HL-60 (cell line): ENCODE measurements around the gene ANXA11.

Experiments
- DNase-seq, 2 experiments: peaks; one replicate each; pipeline ENCODE4 v3.0.0-alpha.2; 2010 to 2020; ENCODE audit warnings: low read depth in 1 of 2, low spot score in 1 of 2
- H3K27ac ChIP-seq: fragments of 250-450 bp; sonication (Bioruptor Pico); replicated peaks from 2 replicates; pipeline ENCODE4 v1.5.1; 2020; ENCODE audit warnings: mild to moderate bottlenecking, moderate library complexity
- H3K27me3 ChIP-seq: fragments of 250-450 bp; sonication (Bioruptor Pico); 2 replicates; pipeline ENCODE4 v1.5.1; 2021; ENCODE audit warnings: mild to moderate bottlenecking, moderate library complexity; ENCODE audit not compliant: insufficient read depth, poor library complexity, severe bottlenecking
- H3K4me3 ChIP-seq: replicated peaks from 2 replicates; pipeline ENCODE4 v1.5.1; 2011; ENCODE audit warnings: mild to moderate bottlenecking, control low read depth, low read length; ENCODE audit not compliant: insufficient read depth
- GABPA ChIP-seq: IDR thresholded peaks from 2 replicates; pipeline ENCODE4 v1.6.1; 2012; ENCODE audit warnings: low read depth
- POLR2AphosphoS5 ChIP-seq: IDR thresholded peaks from 2 replicates; pipeline ENCODE4 v1.6.1; 2012; ENCODE audit warnings: low read depth
- SPI1 ChIP-seq: IDR thresholded peaks from 2 replicates; pipeline ENCODE4 v1.6.1; 2012; ENCODE audit warnings: low read depth, mild to moderate bottlenecking, borderline replicate concordance
- TF ChIP-seq, protein P1 (sequence below): IDR thresholded peaks from 2 replicates; pipeline ENCODE4 v1.6.1; 2012; ENCODE audit warnings: low read depth; ENCODE audit not compliant: insufficient replicate concordance
- TF ChIP-seq, protein P2 (sequence below): IDR thresholded peaks from one replicate; pipeline ENCODE4 v1.5.1; 2011; ENCODE audit warnings: low read length, control low read depth, inconsistent platforms; ENCODE audit not compliant: insufficient read depth

The ANXA11 gene

DNA sequence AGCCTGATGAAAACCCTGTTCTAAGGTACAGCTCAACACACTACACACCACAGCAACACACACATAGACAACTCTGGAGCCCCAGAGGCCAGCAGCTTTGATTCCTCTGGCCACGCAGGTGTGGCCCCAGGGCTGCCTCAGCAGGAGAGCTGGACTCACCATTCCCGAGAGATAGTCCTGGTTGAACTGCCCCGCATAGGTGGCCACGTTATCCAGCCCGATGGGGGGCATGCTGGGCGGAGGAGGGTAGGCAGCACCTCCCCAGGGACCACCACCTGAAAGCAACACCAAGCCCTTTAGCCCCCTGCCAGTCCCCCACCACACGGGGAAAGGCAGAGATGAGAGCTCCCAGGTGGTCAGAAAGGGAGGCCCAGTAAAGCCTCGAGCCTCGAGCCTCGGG lies 34.7 kb downstream of the ANXA11 start:
- TF ChIP-seq, protein P1, sequence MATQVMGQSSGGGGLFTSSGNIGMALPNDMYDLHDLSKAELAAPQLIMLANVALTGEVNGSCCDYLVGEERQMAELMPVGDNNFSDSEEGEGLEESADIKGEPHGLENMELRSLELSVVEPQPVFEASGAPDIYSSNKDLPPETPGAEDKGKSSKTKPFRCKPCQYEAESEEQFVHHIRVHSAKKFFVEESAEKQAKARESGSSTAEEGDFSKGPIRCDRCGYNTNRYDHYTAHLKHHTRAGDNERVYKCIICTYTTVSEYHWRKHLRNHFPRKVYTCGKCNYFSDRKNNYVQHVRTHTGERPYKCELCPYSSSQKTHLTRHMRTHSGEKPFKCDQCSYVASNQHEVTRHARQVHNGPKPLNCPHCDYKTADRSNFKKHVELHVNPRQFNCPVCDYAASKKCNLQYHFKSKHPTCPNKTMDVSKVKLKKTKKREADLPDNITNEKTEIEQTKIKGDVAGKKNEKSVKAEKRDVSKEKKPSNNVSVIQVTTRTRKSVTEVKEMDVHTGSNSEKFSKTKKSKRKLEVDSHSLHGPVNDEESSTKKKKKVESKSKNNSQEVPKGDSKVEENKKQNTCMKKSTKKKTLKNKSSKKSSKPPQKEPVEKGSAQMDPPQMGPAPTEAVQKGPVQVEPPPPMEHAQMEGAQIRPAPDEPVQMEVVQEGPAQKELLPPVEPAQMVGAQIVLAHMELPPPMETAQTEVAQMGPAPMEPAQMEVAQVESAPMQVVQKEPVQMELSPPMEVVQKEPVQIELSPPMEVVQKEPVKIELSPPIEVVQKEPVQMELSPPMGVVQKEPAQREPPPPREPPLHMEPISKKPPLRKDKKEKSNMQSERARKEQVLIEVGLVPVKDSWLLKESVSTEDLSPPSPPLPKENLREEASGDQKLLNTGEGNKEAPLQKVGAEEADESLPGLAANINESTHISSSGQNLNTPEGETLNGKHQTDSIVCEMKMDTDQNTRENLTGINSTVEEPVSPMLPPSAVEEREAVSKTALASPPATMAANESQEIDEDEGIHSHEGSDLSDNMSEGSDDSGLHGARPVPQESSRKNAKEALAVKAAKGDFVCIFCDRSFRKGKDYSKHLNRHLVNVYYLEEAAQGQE, result no peak

DNA sequence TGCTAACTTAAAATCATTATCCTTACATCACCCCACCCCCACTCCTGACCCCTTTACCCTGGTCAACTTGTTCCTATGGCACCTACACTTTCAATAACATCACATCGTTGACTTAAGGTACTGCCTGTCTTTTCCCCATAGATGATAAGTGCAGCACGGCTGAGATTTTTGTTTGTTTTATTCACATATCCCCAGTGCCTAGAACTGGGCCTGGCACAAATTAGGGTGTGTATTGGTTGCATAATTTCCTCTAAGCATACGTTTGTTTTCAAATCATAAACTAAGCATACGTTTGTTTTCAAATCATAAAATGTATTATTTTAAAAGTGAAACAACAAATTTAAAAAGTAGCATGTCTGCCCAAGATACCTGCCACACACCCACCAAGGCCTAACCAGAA lies 35.3 kb downstream of the ANXA11 start:
- TF ChIP-seq POLR2AphosphoS5, result no peak
- TF ChIP-seq GABPA, result no peak
- TF ChIP-seq, protein P2, sequence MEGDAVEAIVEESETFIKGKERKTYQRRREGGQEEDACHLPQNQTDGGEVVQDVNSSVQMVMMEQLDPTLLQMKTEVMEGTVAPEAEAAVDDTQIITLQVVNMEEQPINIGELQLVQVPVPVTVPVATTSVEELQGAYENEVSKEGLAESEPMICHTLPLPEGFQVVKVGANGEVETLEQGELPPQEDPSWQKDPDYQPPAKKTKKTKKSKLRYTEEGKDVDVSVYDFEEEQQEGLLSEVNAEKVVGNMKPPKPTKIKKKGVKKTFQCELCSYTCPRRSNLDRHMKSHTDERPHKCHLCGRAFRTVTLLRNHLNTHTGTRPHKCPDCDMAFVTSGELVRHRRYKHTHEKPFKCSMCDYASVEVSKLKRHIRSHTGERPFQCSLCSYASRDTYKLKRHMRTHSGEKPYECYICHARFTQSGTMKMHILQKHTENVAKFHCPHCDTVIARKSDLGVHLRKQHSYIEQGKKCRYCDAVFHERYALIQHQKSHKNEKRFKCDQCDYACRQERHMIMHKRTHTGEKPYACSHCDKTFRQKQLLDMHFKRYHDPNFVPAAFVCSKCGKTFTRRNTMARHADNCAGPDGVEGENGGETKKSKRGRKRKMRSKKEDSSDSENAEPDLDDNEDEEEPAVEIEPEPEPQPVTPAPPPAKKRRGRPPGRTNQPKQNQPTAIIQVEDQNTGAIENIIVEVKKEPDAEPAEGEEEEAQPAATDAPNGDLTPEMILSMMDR, result no peak
- no peak for TF ChIP-seq SPI1
- DNase-seq, result no peak
- Histone ChIP-seq H3K4me3 (no peak overlapping the region), H3K27me3 (no peaks in the 10 kb centered on the region), H3K27ac (no peak overlapping the region)

More for the DNA sequence above, 34.7 kb downstream of the ANXA11 start:
- DNase-seq, result no peak
- Histone ChIP-seq H3K27ac (no peak overlapping the region), H3K27me3 (no peaks in the 10 kb centered on the region), H3K4me3 (no peak overlapping the region)

DNA sequence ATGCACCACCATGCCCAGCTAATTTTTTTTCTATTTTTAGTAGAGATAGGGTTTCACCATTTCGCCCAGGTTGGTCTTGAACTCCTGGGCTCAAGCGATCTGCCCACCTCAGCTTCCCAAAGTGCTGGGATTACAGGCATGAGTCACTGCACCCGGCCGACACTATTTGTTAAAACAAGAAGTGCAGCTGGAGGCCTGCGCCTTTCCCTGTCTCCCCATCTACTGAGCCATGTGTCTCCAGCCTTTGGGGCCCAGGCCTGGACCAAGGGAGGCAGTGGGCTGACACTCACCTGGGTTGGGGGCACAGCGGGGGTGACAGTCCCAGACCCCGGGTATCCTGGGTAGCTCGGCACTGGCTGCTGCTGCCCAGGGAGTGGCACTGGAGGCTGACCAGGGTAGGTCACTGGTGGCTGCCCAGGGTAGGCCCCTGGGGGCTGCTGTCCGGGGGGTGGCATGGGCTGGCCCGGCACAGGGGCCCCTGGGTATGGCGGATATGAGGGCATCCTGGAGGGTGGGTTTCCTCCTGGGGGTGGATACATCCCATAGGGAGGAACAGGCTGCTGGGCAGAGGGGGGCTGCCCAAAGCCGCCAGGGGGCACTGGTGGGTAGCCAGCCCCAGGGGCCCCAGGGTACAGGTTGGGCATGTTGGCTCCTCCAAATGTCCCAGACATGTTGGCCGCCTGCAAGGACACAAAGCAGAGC lies 36.5 kb downstream of the ANXA11 start:
- no peak overlapping the region for H3K4me3 ChIP-seq
- TF ChIP-seq GABPA, result no peak
- TF ChIP-seq, protein P2, result peak; percentile 14
- peak in 1 of 2 experiments; percentile 22 for DNase-seq
- no peaks in the 10 kb centered on the region for H3K27me3 ChIP-seq
- H3K27ac ChIP-seq, result no peak overlapping the region

DNA sequence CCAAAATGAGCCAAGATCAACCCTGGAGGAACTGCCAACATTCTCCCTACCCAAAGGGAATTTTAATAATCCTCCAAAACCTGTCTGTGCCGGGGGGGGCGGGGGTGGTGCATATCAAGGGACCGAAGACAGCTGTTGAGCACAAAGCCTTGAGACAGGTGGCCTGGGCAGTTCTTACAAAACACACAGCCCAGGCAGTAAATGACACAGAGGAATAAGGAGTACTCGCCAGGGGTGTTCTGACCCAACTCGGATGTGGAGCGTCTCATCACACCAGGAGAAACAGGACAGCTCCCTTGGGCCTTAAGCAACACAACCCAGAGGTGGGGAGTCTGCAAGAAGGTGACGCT lies 37.2 kb downstream of the ANXA11 start:
- no peak overlapping the region for H3K4me3 ChIP-seq
- no peaks in the 10 kb centered on the region for H3K27me3 ChIP-seq
- no peak for DNase-seq
- TF ChIP-seq POLR2AphosphoS5 (no peak), GABPA (no peak)
- TF ChIP-seq, protein P2, result no peak
- TF ChIP-seq, protein P1, result no peak
- H3K27ac ChIP-seq, result no peak overlapping the region
